ENCODE results near the gene SORCS2. TPM values are rescaled to one million over a fixed set of nuclear protein-coding genes. Genes with fewer than 3 reads are reported as not detected.

The SORCS2 gene
- polyA plus RNA-seq, 1 of the 3 experiments (the other 2 are of a cell fraction): 1.6 TPM

GRCh38 chr4:7627251-7628250 is 435.2 kb downstream of the SORCS2 start (continued):
- TF ChIP-seq REST (IDR thresholded peaks at IDR 0.05; ENCODE audit: low read depth, low read length): no peak
- no peak for TF ChIP-seq MEF2A (IDR thresholded peaks at IDR 0.05; ENCODE audit: borderline replicate concordance, low read depth)
- TF ChIP-seq EP300 (IDR thresholded peaks at IDR 0.05; ENCODE audit: borderline replicate concordance in 1 of 2, low read depth in 1 of 2, low read length in 1 of 2): no peak

- POLR2A ChIA-PET: no interaction called here
- Histone ChIP-seq H3K9me3 (no peaks in the 10 kb centered on the region), H3K9me2 (no peaks in the 10 kb centered on the region), H3K4me3 (ENCODE audit: low read depth in 2 of 2, low read length in 1 of 2) (no peak overlapping the region), H3K79me2 (ENCODE audit: insufficient read depth) (no peaks in the 10 kb centered on the region), H3K27me3 (ENCODE audit: insufficient read depth) (no peaks in the 10 kb centered on the region), H3F3A (replicated peaks; ENCODE audit: insufficient read depth) (peaks cover 28% of the 10 kb centered on the region), H3K27ac (ENCODE audit: low read depth in 2 of 2, low read length in 1 of 2) (no peak overlapping the region), H2AFZ (ENCODE audit: low read depth) (no peak overlapping the region), H3K36me3 (replicated peaks in 1 of 2; ENCODE audit: control insufficient read depth in 1 of 2, insufficient read depth in 2 of 2, low read length in 1 of 2) (no peaks in the 10 kb centered on the region), H3K9ac (no peak overlapping the region), H4K20me1 (ENCODE audit: insufficient read depth) (no peaks in the 10 kb centered on the region), H3K4me1 (ENCODE audit: control insufficient read depth in 1 of 2, insufficient read depth in 2 of 2, low read depth in 1 of 2, low read length in 1 of 2) (peaks cover 19 to 29% of the 10 kb centered on the region in 2 experiments; a peak in 3 of 4 replicates), H3K4me2 (no peak overlapping the region)
- 89% methylated on average over 9 of the region's 10 CpGs for WGBS (ENCODE audit: low lambda C conversion rate)
- TF ChIP-seq MEF2A (IDR thresholded peaks at IDR 0.05; ENCODE audit: borderline replicate concordance, low read depth) (no peak), TEAD4 (IDR thresholded peaks at IDR 0.05; ENCODE audit: borderline replicate concordance, insufficient read depth) (no peak), GABPA (IDR thresholded peaks at IDR 0.05; ENCODE audit: low read depth) (no peak), MAX (IDR thresholded peaks at IDR 0.05; ENCODE audit: low read depth) (no peak), EP300 (IDR thresholded peaks at IDR 0.05; ENCODE audit: borderline replicate concordance in 1 of 2, low read depth in 1 of 2, low read length in 1 of 2) (no peak), NFIC (IDR thresholded peaks at IDR 0.05; ENCODE audit: borderline replicate concordance) (no peak), FOXM1 (IDR thresholded peaks at IDR 0.05; ENCODE audit: low read depth) (no peak), SIN3A (IDR thresholded peaks at IDR 0.05; ENCODE audit: borderline replicate concordance, low read depth, low read length) (no peak), POLR2AphosphoS5 (IDR thresholded peaks at IDR 0.05; ENCODE audit: low read depth, low read length) (no peak), JUND (IDR thresholded peaks at IDR 0.05) (no peak), FOSL2 (IDR thresholded peaks at IDR 0.05; ENCODE audit: borderline replicate concordance, low read depth) (no peak), FOXJ3 (CRISPR knock-in tag; IDR thresholded peaks at IDR 0.05) (no peak), GATA2 (CRISPR knock-in tag; IDR thresholded peaks at IDR 0.05) (no peak), IRF3 (IDR thresholded peaks at IDR 0.05; ENCODE audit: low read depth, low read length) (no peak), YY1 (IDR thresholded peaks at IDR 0.05; ENCODE audit: low read depth) (no peak)
- CTCF ChIA-PET: interaction anchor here (0.6 to 1.3 kb wide), 2 partner anchors 9 to 96 kb away, joined by 3 to 4 read pairs; no protein-coding TSS in a partner anchor
- no peak for DNase-seq
Measured at GRCh38 chr4:7628432-7628831, 436.1 kb downstream of the SORCS2 start.

Data from SK-N-SH (cell line).